Sigmoid colon (tissue), 4 donors: ENCODE results near the gene TACC2.

ENCODE experiments used
- EP300 ChIP-seq, 4 donors: sonication (generic); formaldehyde crosslinking; IDR thresholded peaks; one replicate each; pipeline ENCODE4 v1.6.1; 2017; ENCODE audit warnings: antibody characterized with exemption in 4 of 4
- TF ChIP-seq, protein P1 (sequence below), 4 experiments: fragments of 450-650 bp in 3 of 4; fragments of 200-600 bp in 1 of 4; IDR thresholded peaks; one replicate each; pipeline ENCODE4 v1.5.1; 2016 to 2019; ENCODE audit warnings: antibody characterized with exemption in 4 of 4, mild to moderate bottlenecking in 3 of 4, moderate library complexity in 2 of 4

DNA sequence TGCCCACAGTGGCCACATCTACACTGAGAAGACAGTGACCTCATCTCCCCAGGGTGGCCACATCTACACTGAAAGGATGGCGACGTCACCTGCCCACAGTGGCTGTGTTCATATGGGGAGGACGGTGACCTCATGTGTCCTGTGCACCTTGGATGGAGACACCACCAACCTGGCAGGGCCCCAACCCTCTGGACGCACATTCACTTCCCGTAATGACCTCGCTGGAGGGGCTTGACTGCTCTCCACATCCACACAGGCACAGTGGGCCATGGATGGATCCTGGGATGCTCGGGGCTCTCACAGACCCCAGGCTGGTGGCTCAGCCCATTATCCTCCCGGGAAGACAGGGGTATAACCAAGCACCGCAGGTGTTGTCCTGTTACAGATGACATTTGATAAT, 212.4 kb downstream of the TACC2 start:
- TF ChIP-seq EP300 (IDR thresholded peaks at IDR 0.05), result no peak
- TF ChIP-seq, protein P1, sequence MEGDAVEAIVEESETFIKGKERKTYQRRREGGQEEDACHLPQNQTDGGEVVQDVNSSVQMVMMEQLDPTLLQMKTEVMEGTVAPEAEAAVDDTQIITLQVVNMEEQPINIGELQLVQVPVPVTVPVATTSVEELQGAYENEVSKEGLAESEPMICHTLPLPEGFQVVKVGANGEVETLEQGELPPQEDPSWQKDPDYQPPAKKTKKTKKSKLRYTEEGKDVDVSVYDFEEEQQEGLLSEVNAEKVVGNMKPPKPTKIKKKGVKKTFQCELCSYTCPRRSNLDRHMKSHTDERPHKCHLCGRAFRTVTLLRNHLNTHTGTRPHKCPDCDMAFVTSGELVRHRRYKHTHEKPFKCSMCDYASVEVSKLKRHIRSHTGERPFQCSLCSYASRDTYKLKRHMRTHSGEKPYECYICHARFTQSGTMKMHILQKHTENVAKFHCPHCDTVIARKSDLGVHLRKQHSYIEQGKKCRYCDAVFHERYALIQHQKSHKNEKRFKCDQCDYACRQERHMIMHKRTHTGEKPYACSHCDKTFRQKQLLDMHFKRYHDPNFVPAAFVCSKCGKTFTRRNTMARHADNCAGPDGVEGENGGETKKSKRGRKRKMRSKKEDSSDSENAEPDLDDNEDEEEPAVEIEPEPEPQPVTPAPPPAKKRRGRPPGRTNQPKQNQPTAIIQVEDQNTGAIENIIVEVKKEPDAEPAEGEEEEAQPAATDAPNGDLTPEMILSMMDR (IDR thresholded peaks at IDR 0.05), result no peak
